Osteoblast (primary cell): ENCODE data around the gene INHBA. TPM values are rescaled to one million over a fixed set of nuclear protein-coding genes. Genes with fewer than 3 reads are reported as not detected.
A peak's percentile ranks its signal among the peaks of the same experiment; 100 is the strongest.

Experiments
- DNase-seq: peaks from one replicate; pipeline ENCODE4 v3.0.0; 2011; ENCODE audit warnings: low spot score, mixed read lengths; ENCODE audit not compliant: insufficient read length; ENCODE audit errors: missing footprints
- H2AFZ ChIP-seq: 2 replicates; pipeline ENCODE4 v1.6.0; 2011; ENCODE audit warnings: mild to moderate bottlenecking, low read length
- H3K27ac ChIP-seq: 2 replicates; pipeline ENCODE4 v1.5.1; 2011; ENCODE audit warnings: mild to moderate bottlenecking, low read depth, low read length, moderate library complexity
- H3K27me3 ChIP-seq: 2 replicates; pipeline ENCODE4 v1.6.0; 2012; ENCODE audit warnings: mild to moderate bottlenecking, control low read depth, inconsistent platforms, low read length, moderate library complexity; ENCODE audit not compliant: insufficient read depth
- H3K36me3 ChIP-seq: 2 replicates; pipeline ENCODE4 v1.5.1; 2011; ENCODE audit warnings: mild to moderate bottlenecking, low read length, control low read depth, moderate library complexity; ENCODE audit not compliant: insufficient read depth
- H3K4me1 ChIP-seq: 2 replicates; pipeline ENCODE4 v1.5.1; 2011; ENCODE audit warnings: mild to moderate bottlenecking, low read length, control low read depth, moderate library complexity; ENCODE audit not compliant: insufficient read depth
- H3K4me2 ChIP-seq: 2 replicates; pipeline ENCODE4 v1.6.0; 2011; ENCODE audit warnings: mild to moderate bottlenecking, low read length; ENCODE audit not compliant: insufficient read depth
- H3K4me3 ChIP-seq: fragments of 200-600 bp; sonication (generic); 3 replicates; pipeline ENCODE4 v1.5.1; 2012; ENCODE audit warnings: mild to moderate bottlenecking, low read length, inconsistent platforms; ENCODE audit not compliant: insufficient read depth
- H3K79me2 ChIP-seq: 2 replicates; pipeline ENCODE4 v1.6.0; 2012; ENCODE audit warnings: mild to moderate bottlenecking, low read length, control low read depth, inconsistent platforms; ENCODE audit not compliant: insufficient read depth
- H3K9me3 ChIP-seq: 2 replicates; pipeline ENCODE4 v1.5.1; 2011; ENCODE audit warnings: low read depth, low read length, control low read depth
- H4K20me1 ChIP-seq: 2 replicates; pipeline ENCODE4 v1.6.0; 2012; ENCODE audit warnings: mild to moderate bottlenecking, low read length, control low read depth; ENCODE audit not compliant: insufficient read depth
- CTCF ChIP-seq: IDR thresholded peaks from 2 replicates; pipeline ENCODE4 v1.5.1; 2011; ENCODE audit warnings: mild to moderate bottlenecking, low read depth, low read length, moderate library complexity; ENCODE audit errors: extremely low read depth
- total RNA-seq: library from RNA; depleted of rRNA; stranded (reverse); fragments of >200 nt; gene quantifications from 2 replicates; pipeline ENCODE4 v1.2.3, GENCODE V29; 2012

The INHBA gene
- total RNA-seq, 1 donor = 107 TPM

GRCh38 chr7:41648501-41648900 is 54.4 kb downstream of the INHBA start:
- no peak overlapping the region for H3K27ac ChIP-seq
- no peak overlapping the region for H3K4me3 ChIP-seq
- no peak overlapping the region for H2AFZ ChIP-seq
- no peaks in the 10 kb centered on the region for H3K36me3 ChIP-seq
- no peaks in the 10 kb centered on the region for H3K4me1 ChIP-seq
- no peaks in the 10 kb centered on the region for H3K9me3 ChIP-seq
- no peak for DNase-seq
- H3K27me3 ChIP-seq = no peaks in the 10 kb centered on the region
- H4K20me1 ChIP-seq = no peaks in the 10 kb centered on the region
- no peaks in the 10 kb centered on the region for H3K79me2 ChIP-seq
- no peak for TF ChIP-seq CTCF
- no peak overlapping the region for H3K4me2 ChIP-seq

- Histone ChIP-seq H3K9me3 (no peaks in the 10 kb centered on the region), H3K27me3 (no peaks in the 10 kb centered on the region), H4K20me1 (no peaks in the 10 kb centered on the region), H2AFZ (no peak overlapping the region), H3K27ac (no peak overlapping the region), H3K79me2 (no peaks in the 10 kb centered on the region), H3K4me1 (no peaks in the 10 kb centered on the region), H3K36me3 (no peaks in the 10 kb centered on the region), H3K4me2 (no peak overlapping the region), H3K4me3 (no peak overlapping the region)
- no peak for DNase-seq
- no peak for TF ChIP-seq CTCF
These were observed 59.3 kb downstream of the INHBA start for GRCh38 chr7:41643616-41644015.

- H4K20me1 ChIP-seq = no peaks in the 10 kb centered on the region
- no peaks in the 10 kb centered on the region for H3K9me3 ChIP-seq
- TF ChIP-seq CTCF = no peak
- no peaks in the 10 kb centered on the region for H3K27me3 ChIP-seq
- DNase-seq = peak; percentile 23
- no peak overlapping the region for H2AFZ ChIP-seq
- H3K4me1 ChIP-seq = peaks cover 10% of the 10 kb centered on the region
- H3K27ac ChIP-seq = no peak overlapping the region
- no peaks in the 10 kb centered on the region for H3K79me2 ChIP-seq
- H3K4me2 ChIP-seq = no peak overlapping the region
- H3K4me3 ChIP-seq = no peak overlapping the region
- no peaks in the 10 kb centered on the region for H3K36me3 ChIP-seq
These were observed 61.2 kb downstream of the INHBA start for GRCh38 chr7:41641665-41642014.

GRCh38 chr7:41641011-41641664 is 61.8 kb downstream of the INHBA start:
- Histone ChIP-seq H3K36me3 (no peaks in the 10 kb centered on the region), H3K9me3 (no peaks in the 10 kb centered on the region), H3K27me3 (no peaks in the 10 kb centered on the region), H2AFZ (no peak overlapping the region), H3K79me2 (no peaks in the 10 kb centered on the region), H3K4me3 (no peak overlapping the region), H3K4me2 (no peak overlapping the region), H3K4me1 (peaks cover 11% of the 10 kb centered on the region), H4K20me1 (no peaks in the 10 kb centered on the region), H3K27ac (no peak overlapping the region)
- TF ChIP-seq CTCF = no peak
- DNase-seq = peak; percentile 4
